ENCODE results near the gene JAK3. TPM values are rescaled to one million over a fixed set of nuclear protein-coding genes. Genes with fewer than 3 reads are reported as not detected.
A peak's percentile ranks its signal among the peaks of the same experiment; 100 is the strongest.

Gene JAK3
- total and polyA plus RNA-seq, 10 of the 15 experiments (the other 5 are each of a cell fraction or from before 2014, with no cell fraction given) = 7.8 to 67.9 (median 33.3) TPM

GRCh38 chr19:17775991-17776803, 71.6 kb downstream of the JAK3 start (continued):
- TF ChIP-seq, protein P1, sequence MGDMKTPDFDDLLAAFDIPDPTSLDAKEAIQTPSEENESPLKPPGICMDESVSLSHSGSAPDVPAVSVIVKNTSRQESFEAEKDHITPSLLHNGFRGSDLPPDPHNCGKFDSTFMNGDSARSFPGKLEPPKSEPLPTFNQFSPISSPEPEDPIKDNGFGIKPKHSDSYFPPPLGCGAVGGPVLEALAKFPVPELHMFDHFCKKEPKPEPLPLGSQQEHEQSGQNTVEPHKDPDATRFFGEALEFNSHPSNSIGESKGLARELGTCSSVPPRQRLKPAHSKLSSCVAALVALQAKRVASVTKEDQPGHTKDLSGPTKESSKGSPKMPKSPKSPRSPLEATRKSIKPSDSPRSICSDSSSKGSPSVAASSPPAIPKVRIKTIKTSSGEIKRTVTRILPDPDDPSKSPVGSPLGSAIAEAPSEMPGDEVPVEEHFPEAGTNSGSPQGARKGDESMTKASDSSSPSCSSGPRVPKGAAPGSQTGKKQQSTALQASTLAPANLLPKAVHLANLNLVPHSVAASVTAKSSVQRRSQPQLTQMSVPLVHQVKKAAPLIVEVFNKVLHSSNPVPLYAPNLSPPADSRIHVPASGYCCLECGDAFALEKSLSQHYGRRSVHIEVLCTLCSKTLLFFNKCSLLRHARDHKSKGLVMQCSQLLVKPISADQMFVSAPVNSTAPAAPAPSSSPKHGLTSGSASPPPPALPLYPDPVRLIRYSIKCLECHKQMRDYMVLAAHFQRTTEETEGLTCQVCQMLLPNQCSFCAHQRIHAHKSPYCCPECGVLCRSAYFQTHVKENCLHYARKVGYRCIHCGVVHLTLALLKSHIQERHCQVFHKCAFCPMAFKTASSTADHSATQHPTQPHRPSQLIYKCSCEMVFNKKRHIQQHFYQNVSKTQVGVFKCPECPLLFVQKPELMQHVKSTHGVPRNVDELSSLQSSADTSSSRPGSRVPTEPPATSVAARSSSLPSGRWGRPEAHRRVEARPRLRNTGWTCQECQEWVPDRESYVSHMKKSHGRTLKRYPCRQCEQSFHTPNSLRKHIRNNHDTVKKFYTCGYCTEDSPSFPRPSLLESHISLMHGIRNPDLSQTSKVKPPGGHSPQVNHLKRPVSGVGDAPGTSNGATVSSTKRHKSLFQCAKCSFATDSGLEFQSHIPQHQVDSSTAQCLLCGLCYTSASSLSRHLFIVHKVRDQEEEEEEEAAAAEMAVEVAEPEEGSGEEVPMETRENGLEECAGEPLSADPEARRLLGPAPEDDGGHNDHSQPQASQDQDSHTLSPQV (IDR thresholded peaks at IDR 0.05) = no peak; the same call in 1 of the 2 replicates
- TF ChIP-seq RUNX3 (IDR thresholded peaks at IDR 0.05; ENCODE audit: low read length) (peak; percentile 91), ZNF24 (IDR thresholded peaks at IDR 0.05) (no peak), CBX5 (IDR thresholded peaks at IDR 0.05; ENCODE audit: low read depth) (0 out of 2 replicates have a peak, but pooled peaks have one; percentile 24), MEF2B (IDR thresholded peaks at IDR 0.05; ENCODE audit: partially characterized antibody, poor library complexity, severe bottlenecking) (peak; percentile 84), MYC (IDR thresholded peaks at IDR 0.05; ENCODE audit: insufficient read depth, insufficient read length, insufficient replicate concordance, low read length, severe bottlenecking) (no peak), ZNF384 (IDR thresholded peaks at IDR 0.05; ENCODE audit: borderline replicate concordance, low read depth, low read length) (no peak), BCL11A (IDR thresholded peaks at IDR 0.05; ENCODE audit: low read depth, low read length) (peak; percentile 83), SREBF2 (IDR thresholded peaks at IDR 0.05; ENCODE audit: low read length) (no peak), KAT2A (conservative IDR thresholded peaks at IDR 0.05; ENCODE audit: control insufficient read depth, low read depth, low read length) (no peak), MXI1 (IDR thresholded peaks at IDR 0.05; ENCODE audit: low read depth, low read length) (no peak), HDGF (IDR thresholded peaks at IDR 0.05) (no peak), NBN (IDR thresholded peaks at IDR 0.05) (peak; percentile 97), CHD1 (IDR thresholded peaks at IDR 0.05; ENCODE audit: low read depth, low read length) (no peak), LARP7 (IDR thresholded peaks at IDR 0.05) (no peak), CHD2 (IDR thresholded peaks at IDR 0.05; ENCODE audit: borderline replicate concordance, low read depth, low read length) (peak; percentile 24; the same call in 1 of the 2 replicates), KDM1A (IDR thresholded peaks at IDR 0.05; ENCODE audit: borderline replicate concordance) (no peak), RBBP5 (conservative IDR thresholded peaks at IDR 0.05) (no peak), NFYA (IDR thresholded peaks at IDR 0.05; ENCODE audit: borderline replicate concordance, low read depth, low read length) (no peak), POLR2A (IDR thresholded peaks at IDR 0.05; ENCODE audit: low read depth, low read length) (peak; percentile 32; the same call in 1 of the 2 replicates), NR2C2 (IDR thresholded peaks at IDR 0.05; ENCODE audit: borderline replicate concordance, control insufficient read depth, insufficient read length, low read depth) (no peak)
- TF ChIP-seq, protein P2, sequence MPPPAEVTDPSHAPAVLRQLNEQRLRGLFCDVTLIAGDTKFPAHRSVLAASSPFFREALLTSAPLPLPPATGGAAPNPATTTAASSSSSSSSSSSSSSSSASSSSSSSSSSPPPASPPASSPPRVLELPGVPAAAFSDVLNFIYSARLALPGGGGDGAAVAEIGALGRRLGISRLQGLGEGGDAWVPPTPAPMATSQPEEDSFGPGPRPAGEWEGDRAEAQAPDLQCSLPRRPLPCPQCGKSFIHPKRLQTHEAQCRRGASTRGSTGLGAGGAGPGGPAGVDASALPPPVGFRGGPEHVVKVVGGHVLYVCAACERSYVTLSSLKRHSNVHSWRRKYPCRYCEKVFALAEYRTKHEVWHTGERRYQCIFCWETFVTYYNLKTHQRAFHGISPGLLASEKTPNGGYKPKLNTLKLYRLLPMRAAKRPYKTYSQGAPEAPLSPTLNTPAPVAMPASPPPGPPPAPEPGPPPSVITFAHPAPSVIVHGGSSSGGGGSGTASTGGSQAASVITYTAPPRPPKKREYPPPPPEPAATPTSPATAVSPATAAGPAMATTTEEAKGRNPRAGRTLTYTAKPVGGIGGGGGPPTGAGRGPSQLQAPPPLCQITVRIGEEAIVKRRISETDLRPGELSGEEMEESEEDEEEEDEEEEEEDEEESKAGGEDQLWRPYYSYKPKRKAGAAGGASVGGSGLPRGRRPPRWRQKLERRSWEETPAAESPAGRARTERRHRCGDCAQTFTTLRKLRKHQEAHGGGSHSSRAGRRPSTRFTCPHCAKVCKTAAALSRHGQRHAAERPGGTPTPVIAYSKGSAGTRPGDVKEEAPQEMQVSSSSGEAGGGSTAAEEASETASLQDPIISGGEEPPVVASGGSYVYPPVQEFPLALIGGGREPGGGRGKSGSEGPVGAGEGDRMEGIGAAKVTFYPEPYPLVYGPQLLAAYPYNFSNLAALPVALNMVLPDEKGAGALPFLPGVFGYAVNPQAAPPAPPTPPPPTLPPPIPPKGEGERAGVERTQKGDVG (CRISPR knock-in tag; IDR thresholded peaks at IDR 0.05) = no peak
- TF ChIP-seq, protein P3, sequence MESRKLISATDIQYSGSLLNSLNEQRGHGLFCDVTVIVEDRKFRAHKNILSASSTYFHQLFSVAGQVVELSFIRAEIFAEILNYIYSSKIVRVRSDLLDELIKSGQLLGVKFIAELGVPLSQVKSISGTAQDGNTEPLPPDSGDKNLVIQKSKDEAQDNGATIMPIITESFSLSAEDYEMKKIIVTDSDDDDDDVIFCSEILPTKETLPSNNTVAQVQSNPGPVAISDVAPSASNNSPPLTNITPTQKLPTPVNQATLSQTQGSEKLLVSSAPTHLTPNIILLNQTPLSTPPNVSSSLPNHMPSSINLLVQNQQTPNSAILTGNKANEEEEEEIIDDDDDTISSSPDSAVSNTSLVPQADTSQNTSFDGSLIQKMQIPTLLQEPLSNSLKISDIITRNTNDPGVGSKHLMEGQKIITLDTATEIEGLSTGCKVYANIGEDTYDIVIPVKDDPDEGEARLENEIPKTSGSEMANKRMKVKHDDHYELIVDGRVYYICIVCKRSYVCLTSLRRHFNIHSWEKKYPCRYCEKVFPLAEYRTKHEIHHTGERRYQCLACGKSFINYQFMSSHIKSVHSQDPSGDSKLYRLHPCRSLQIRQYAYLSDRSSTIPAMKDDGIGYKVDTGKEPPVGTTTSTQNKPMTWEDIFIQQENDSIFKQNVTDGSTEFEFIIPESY (IDR thresholded peaks at IDR 0.05) = no peak

Data from GM12878 (cell line).